GM12878 (cell line): ENCODE measurements around the gene CEACAM1.

Experiments used
- EGR1 ChIP-seq, 2 experiments: IDR thresholded peaks; 1 replicate in 1 of 2; 2 replicates in 1 of 2; pipeline ENCODE4 v1.6.1; 2011 to 2012; ENCODE audit warnings: low read depth in 2 of 2, low read length in 2 of 2, borderline replicate concordance in 1 of 2, mild to moderate bottlenecking in 1 of 2, moderate library complexity in 1 of 2
- HCFC1 ChIP-seq: fragments of 150-350 bp; IDR thresholded peaks from 2 replicates; pipeline ENCODE4 v1.6.1; 2014; ENCODE audit warnings: low read length

- no peak for TF ChIP-seq EGR1 (IDR thresholded peaks at IDR 0.05; ENCODE audit: borderline replicate concordance in 1 of 2, low read depth in 2 of 2, low read length in 2 of 2)
- no peak for TF ChIP-seq HCFC1
Observed at GRCh38 chr19:42553292-42554045, 25.2 kb upstream of the CEACAM1 start.
